Cardiac fibroblast (primary cell): ENCODE data around the gene CLEC17A.

ENCODE experiments used
- DNase-seq, 2 donors: peaks; one replicate each; pipeline versions ENCODE4 v3.0.0 to v3.0.0-alpha.2; 2010; ENCODE audit warnings: low read depth in 2 of 2
- H3K4me3 ChIP-seq, 2 donors: replicated peaks in 1 of 2; 1 replicate in 1 of 2; 2 replicates in 1 of 2; pipeline ENCODE4 v1.5.1; 2011; ENCODE audit warnings: low read depth in 2 of 2, low read length in 2 of 2, mild to moderate bottlenecking in 2 of 2, moderate library complexity in 1 of 2
- CTCF ChIP-seq: IDR thresholded peaks from one replicate; pipeline ENCODE4 v1.5.1; 2011; ENCODE audit warnings: low read depth, mild to moderate bottlenecking, low read length, inconsistent platforms

Gene CLEC17A

GRCh38 chr19:14661372-14661924, 78.6 kb downstream of the CLEC17A start:
- TF ChIP-seq CTCF = no peak
- H3K4me3 ChIP-seq = no peak overlapping the region
- no peak for DNase-seq
